Activated gamma-delta T cell (primary cell): Measurements from ENCODE around the gene FANCC.
"Not testable (repeated sequence)": the region's sequence is repeated elsewhere in the genome, so short reads cannot be mapped to it uniquely, and the experiment has no call there.

Source experiments
- DNase-seq: peaks from one replicate; lab custom pipeline; 2025; lab: John Stamatoyannopoulos, UW

Gene FANCC

GRCh38 chr9:95229230-95229915, 88.1 kb downstream of the FANCC start:
- DNase-seq = no peak

DNA sequence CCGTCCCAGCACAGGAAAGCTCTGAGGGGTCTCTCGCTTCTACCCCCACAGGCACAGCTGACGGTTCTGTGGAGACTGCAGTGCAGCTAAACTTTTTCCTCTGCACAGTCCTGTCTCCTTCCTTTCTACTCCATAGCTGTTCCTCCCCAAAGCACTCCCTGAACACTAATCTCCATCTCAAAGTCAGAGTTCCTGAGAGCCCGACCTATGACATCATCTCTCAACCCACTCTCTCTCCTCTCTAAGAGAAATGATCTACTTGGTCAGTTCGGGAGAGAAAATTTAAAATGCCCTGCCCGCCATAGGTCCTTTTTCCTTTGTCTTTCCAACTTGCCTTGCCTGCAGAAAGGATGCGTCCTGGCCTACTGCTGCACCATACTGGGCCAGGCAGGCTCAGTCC, 90.6 kb downstream of the FANCC start:
- no peak for DNase-seq

GRCh38 chr9:95225726-95226106, 91.8 kb downstream of the FANCC start:
- no peak for DNase-seq

DNA sequence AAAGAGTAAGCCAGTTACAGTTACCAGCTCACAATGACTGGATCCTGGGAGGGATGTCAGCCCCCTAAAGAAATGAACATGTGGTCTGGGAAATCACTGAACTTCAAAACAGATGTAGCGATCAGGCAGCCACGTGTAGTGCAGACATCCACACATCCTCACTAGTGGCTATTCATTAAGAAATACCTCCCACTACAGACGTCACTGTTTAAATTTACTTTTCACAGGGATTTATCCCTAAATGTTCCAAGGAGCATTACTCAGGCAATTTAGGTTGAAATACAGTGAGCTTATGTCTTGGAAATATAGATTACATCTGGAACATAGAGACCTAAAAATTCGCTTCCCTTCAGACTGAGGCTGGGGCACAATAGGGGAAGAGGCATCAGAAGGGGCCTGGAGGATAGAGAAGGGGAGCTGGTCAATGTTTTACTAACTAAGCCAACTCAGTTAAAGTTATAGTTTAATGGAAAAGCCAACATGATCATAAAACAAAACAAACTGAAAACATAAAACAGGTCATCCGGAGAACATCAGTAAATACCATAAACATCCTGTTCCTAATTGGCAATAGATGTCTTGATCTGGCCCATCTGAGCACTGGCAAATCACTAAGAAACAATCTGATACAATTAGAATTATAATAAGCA, 92.3 kb downstream of the FANCC start:
- DNase-seq = no peak

DNA sequence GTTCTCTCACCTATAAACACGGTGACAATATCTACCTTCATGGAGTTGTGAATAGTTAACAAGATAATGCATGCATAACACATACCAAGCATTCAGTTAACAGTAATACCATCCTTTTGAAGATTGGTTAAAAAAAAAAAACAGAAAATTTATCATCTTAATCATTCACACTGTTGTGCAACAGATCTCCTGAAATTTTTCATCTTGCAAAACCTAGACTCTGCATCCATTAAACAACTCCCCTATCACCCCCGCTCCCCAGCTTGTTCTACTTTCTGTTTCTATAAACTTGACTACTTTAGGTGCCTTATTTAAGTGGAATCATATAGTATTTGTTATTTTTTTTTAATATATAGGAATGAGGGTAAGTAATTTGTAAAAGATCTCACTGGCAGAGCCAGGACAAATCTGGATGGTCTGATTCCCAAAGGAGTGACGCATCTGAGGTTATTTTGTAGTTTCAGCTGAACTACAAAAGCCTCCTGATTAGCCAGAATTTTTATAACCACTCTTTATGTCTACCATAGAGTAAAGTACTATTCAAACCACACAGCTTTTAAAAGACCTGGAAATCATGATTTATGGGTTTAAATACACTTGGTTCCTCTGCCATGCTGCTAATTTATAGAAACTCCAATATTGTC, 93.0 kb downstream of the FANCC start:
- no peak for DNase-seq

GRCh38 chr9:95220352-95220751, 97.2 kb downstream of the FANCC start:
- not testable (repeated sequence) for DNase-seq

DNA sequence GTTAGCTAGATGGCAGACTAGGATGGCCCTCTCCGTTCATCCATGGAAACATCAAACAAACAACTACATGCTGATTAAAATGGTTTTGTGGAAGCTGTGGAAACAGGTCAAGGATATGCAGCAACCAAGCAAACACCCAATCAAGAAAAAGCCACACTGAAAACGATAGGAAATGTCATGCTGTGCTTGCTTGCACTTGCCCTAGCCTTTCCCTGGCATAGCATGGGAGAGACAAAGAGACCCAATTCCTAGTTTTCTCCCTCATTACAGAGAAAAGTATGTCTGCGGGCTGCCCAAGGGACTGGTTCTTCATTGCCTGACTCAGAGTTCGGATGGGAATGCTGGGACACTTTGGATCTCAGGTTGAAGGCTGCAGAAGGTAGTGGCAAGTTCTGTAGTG, 98.7 kb downstream of the FANCC start:
- no peak for DNase-seq

DNA sequence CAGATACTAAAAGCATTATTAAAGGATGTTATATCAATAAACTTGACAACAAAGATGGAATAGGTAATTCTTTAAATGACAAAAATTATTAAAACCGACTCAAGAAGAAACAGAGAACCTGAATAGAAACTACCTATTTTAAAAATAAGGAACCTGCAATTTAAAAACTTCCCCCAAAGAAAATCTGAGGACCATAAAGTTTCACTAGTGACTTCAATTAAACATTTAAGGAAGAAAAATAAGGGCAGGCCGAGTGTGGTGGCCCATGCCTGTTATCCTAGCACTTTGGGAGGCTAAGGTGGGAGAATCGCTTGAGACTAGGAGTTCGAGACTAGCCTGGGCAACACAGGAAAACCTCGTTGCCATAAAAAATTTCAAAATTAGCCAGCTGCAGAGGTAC, 99.6 kb downstream of the FANCC start:
- DNase-seq = no peak

DNA sequence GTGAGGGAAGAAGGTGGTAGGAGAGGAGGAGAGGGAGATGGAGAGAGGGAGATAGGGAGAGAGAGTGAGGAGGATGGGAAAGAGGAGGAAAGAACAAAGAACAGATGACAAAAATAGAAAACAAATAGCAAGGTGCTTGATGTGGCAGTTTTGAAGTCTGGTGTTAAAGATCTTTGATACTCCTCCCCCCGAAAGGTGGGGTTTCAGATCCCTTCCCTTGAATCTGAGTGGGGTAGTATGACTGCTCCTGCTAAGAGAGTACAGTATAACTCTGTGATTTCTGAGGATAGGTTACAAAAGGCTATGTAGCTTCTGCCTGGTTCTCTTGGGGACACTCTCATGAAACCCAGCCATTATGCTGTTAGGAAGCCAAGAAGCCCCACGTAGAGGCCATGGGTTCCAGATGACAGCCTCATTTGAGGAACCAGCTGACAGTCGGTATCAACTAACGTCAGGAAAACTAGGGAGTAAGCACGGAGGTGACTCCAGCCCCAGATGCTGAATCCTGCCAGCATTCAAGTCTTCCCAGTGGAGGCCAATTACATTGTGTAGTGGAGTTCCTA, 102.1 kb downstream of the FANCC start:
- DNase-seq = no peak

DNA sequence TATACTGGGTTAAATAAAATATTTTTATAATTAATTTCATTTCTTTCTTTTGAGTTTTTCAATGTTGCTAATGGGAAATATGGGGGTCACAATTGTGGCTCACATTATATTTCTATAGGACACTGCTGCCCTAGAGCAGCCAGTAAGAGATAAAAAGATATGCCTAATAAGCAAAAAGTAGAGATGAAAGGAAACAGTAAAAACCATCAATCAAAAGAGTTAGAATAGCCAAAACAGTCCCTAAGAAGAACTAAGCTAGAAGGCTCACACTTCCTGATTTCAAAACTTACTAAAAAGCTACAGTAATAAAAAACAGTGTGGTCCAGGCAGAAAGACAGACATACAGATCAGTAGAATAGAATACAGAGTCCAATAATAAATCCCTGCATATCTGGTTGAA, 104.4 kb downstream of the FANCC start:
- no peak for DNase-seq

DNA sequence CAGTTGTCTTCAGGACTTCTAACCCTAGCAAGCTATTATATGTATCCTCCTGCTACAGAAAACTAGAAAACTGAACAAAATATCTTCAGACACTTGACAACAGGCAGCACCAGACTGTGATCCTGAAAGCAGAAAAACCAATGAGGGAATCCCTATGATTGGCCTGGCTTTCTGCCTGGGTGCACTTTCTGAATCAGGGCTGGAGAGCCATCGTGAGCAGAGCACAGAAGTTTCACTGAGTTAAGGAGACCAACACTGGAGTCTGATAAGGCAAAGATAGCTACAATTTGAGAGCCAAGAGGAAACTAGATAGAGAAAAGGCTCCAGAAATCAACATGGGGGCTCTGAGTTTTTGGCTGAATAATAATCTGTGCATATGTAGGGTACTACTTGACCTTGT, 106.5 kb downstream of the FANCC start:
- DNase-seq = no peak

DNA sequence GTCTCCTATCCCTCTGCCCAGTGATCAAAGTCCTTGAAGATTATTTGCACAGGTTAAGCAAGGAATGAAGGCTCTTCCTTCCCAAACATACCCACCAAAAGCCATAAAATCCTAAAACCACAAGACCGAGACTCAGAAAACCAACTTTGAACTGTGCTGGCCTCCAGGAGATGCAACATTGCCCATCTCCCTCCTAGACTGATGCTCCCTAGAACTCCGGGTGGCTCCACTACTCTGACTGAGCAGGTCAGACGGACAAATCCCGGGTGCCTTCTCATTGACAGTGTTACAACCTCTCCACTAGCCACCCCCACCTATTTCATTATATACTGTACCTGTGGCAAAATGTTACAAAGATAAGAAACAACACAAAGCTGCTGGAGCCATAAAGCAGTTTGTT, 110.1 kb downstream of the FANCC start:
- DNase-seq = no peak

- no peak for DNase-seq
Observed at GRCh38 chr9:95206143-95206542, 111.4 kb downstream of the FANCC start.

DNA sequence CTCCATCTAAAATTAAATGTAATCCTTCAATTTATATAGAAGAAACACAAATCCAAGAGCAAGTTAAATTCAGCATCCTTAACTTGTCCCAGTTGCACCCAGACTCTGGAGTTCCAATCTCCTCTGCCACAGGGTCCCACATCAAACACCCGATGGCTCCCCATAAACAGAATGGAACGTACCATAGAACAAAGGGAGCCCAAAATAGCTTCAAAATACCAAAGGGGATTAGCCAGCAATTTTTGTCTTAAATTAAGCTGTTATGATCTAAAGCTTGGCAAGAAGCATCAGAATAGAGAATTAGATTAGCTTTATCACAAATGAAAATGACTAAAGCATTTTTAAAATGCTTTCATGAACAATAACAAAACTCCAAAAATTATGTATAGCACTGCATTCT, 112.8 kb downstream of the FANCC start:
- no peak for DNase-seq

DNA sequence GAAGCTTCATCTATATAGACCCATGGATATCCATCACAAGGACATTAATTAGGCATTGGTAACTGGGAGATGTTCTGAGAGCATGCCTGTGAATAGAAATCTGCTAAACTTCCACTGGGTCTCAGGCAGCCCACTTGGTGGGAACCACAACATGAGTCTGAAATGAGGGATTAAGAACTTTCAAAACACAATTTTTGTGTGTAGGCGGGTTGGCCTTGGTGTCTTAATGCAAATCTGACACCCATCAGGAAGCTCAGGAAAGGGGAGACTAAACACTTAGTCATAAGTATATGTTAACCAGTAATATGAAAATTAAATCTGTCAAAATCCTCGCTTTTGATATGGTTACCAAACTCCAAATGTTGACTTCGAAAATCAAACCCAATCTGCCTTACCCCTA, 113.2 kb downstream of the FANCC start:
- no peak for DNase-seq

DNA sequence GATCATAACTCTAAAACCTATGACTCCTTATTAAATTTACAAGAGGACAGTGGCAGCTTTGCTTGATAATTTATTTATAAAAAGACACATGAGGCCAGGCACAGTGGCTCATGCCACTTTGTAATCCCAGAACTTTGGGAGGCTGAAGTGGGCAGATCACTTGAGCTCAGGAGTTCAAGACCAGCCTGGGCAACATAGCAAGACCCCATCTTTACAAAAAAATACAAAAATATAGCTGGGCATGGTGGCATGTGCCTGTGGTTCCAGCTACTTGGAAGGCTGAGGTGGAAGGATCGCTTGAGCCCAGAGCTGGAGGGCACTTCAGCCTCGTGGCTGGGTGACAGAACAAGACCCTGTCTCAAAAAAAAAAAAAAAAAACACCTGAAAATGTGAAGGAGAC, 114.5 kb downstream of the FANCC start:
- DNase-seq = not testable (repeated sequence)

- no peak for DNase-seq
Observed at GRCh38 chr9:95202076-95202681, 115.3 kb downstream of the FANCC start.

GRCh38 chr9:95201206-95201605, 116.3 kb downstream of the FANCC start:
- no peak for DNase-seq

GRCh38 chr9:95197692-95198271, 119.7 kb downstream of the FANCC start:
- no peak for DNase-seq

DNA sequence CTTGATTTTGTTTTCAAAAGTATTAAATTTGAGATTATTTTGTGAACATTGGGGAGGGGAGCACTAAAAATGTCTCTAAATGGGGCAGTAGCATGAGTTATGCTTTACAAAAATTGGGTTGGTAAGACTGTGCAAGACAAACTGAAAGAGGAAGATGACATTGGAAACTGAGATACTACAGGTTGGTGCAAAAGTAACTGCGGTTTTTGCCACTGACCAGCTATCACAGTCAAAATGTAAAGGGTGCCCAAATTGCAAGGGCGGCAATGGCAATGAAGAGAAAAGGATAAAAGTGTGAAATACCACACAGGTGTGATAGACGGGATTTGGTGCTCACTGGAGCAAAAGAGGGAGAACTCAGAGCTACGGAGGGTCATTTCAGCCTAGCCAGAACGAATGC, 124.0 kb downstream of the FANCC start:
- no peak for DNase-seq

DNA sequence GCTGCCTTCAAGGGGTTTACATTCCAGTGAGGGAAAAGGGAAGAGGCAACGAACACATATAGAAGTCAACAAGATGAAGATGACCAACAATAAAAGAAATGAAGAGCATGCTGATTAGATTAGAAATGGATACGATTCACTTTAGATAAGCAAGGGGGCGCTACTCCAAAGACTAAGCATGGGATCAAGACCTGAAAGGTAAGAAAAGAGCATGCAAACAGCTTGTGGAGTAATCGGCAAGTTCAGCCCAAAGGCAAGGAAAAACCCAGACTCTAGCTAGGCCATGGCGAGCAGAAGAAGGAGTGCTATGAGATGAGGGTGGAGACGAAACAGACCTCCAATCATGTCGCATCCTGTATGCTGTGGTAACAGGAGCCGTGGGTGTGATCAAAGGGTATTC, 124.4 kb downstream of the FANCC start:
- DNase-seq = no peak

GRCh38 chr9:95192631-95193030, 124.9 kb downstream of the FANCC start:
- no peak for DNase-seq
